SKM-1 (cell line): Measurements from ENCODE around the gene TRAPPC6A.

Experiments used
- DNase-seq: peaks from one replicate; lab custom pipeline; 2025; ENCODE audit not compliant: unreplicated experiment; lab: John Stamatoyannopoulos, UW

TRAPPC6A gene

GRCh38 chr19:45150180-45150579 is 27.9 kb downstream of the TRAPPC6A start:
- no peak for DNase-seq

DNA sequence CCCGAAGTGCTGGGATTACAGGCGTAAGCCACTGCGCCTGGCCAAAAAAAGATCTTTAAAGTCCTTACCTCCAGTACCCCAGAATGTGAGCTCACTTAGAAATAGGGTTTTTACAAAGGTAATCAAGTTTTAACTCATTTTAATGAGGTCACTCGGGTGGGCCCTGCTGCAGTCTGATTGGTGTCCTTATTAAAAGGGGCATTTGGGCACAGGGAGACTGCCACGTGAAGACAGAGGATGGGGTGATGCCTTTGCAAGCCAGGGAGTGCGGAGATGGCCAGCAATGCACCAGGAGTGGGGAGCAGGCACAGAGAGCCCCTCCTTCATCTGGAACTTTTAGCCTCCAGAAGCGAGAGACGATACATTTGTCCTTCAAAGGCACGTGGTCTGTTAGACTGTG is 28.9 kb downstream of the TRAPPC6A start:
- no peak for DNase-seq

GRCh38 chr19:45147835-45148676 is 30.0 kb downstream of the TRAPPC6A start:
- DNase-seq = no peak

GRCh38 chr19:45146741-45147205 is 31.3 kb downstream of the TRAPPC6A start:
- DNase-seq = no peak

DNA sequence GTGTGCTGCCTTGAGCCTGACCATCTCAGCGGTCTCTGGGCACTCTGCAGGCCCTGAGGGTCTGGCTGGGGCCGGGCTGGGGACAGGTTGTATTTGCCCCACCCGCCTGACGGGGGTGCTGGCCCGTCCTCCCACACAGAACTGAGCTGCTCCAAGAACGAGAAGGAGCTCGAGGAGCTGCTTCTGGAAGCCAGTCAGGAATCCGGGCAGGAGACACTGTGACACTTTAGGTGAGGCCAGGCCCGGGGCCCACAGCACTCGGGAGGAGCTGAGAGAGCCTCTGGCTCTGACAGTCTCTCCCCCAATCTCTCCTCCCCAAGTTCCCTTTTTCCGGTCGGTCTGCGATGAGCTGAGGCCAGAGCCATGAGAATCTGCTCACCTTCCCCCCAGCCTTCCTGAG is 31.8 kb downstream of the TRAPPC6A start:
- no peak for DNase-seq

DNA sequence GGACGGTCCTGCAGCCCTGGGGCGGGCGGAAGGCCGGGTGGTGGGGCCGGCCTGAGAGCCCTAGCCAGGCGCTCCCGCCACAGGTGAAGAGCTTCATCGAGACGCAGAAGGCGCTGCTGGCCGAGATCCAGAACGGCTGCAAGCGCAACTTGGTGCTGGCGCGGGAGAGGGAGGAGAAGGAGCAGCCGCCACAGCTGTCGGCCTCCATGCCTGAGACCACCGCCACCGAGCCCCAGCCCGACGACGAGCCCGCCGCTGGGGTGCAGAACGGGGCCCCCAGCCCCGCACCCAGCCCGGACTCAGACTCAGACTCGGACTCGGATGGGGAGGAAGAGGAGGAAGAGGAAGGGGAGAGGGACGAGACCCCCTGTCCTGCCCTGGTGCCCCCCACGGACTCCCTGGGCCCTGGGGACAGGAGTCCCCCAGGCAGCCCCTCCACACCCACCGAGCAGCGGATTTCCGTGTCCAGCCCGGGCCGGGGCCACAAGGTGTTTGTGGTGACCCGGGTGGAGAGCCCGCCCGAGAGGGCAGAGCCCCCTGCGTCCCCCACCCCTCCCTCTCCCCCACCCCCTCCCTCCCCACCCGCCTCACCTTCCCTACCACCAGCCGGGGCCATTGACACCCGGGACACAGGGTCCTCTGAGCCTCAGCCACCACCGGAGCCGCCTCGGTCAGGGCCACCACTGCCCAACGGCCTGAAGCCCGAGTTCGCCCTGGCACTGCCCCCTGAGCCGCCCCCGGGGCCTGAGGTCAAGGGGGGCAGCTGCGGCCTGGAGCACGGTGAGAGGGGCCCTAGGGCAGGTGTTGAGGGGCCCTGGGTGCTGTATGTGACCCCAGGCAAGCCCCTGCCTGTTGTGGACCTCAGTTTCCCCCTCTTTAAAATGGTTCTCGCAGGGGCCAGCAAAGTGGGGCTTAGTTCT is 32.5 kb downstream of the TRAPPC6A start:
- DNase-seq = no peak

- DNase-seq = no peak
Measured at GRCh38 chr19:45144431-45145269, 33.4 kb downstream of the TRAPPC6A start.

- DNase-seq = no peak
Measured at GRCh38 chr19:45142726-45143110, 35.3 kb downstream of the TRAPPC6A start.

GRCh38 chr19:45142016-45142725 is 35.9 kb downstream of the TRAPPC6A start:
- no peak for DNase-seq

DNA sequence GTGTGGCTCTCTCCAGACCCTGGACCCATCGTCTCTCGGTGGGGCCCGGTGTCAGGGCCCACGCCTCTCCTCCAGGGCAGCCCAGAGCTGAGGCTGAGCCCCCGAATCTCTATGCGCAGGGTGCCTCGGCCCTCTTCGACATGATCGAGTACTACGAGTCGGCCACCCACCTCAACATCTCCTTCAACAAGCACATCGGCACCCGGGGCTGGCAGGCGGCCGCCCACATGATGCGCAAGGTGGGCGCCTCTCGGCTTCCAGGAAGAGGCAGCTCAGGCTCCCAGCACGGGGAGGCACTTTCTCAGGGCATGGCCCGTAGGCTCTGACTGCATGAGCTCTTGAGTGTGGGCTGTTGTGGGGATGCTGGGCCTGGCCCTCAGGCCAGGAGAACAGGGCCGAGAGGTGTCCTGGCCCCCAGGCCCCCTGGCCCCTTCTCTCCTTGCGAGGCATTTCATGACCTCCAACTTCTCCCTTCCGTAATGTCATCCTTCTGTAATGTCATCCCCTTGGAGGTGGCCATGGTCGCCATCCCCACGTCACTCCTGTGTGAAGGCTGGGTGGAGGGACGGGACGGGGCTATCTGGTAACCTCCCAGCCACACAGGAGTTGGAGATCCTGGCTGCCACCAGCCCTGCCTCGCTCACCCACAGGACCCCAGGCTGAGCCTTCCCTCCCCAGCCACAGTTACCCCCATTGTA is 36.7 kb downstream of the TRAPPC6A start:
- DNase-seq = no peak

DNA sequence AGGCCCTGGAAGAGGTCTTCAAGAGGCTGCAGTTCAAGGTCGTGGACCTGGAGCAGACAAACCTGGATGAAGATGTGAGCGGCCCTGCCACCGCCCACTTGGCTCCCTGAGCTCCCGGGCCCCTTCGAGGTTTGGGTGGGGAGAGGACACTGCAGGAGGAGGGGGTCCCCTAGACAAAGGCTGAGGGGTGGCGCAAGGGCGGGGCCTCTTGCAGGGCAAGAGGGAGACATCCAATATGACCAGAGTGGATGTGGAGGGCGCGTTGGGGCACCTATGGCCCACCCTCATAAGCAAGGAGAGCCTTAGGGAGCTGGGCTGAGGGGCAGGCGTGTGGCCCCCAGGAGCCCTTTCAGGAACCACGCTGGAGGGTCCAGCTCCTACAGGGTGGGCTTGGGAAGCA is 37.5 kb downstream of the TRAPPC6A start:
- no peak for DNase-seq

DNA sequence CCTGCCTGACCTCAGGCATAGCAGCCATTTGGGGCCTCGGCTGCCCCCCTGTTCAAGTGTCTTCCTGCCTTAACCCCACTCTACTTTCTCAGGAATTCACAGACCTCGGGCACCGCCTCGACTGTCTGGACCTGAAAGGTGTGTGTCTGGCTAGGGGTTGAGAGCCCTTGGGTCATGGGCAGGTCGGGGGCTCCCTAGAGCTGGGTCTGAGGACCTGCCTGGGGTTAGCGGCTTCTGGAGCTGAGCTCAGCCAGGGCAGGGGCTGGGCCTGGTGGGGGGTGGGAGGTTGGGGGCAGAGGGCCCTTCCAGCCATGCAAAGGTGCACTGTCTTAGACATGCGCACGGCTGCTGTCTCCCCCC is 37.9 kb downstream of the TRAPPC6A start:
- DNase-seq = no peak

DNA sequence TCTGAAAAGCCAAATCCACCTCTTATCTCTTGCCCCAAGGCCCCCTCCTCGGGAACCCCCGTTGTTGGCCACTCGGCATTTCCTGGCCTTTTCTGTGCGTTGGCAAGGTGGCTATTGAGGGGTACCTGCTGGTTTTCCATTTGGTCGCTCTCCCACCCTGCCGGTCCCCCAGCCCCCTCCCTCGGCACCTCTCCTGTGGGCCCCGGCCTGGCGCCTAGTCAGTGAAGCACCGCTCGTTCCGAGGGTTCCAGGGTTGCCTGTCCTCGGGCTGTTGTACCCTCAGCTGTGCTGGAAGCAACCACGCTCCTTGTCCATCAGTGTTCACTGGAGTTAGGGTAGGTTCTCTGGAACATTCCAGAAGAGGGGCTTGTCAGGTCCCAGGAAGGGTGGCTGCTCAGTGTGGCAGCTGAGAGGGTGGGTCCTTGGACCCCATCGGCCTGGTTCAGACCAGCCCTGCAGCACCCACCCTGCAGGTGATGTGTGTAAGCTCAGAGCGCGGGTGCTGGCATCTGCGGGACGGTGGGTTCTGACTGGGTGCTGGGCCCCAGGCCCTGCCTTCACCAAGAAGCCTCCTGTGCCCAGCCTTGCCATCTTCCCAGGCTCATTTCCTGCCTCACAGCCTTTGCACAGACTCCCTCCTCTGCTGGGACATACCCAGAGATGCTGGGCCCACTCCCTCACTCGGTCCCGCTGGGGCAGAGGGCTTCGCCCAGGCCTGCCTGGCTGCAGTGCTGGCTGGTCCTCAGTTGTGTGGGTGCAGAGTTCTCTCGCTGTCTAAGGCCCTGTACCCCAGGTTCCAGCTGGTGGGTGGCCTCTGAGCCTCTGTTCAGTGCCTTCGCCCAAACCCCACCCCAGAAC is 38.5 kb downstream of the TRAPPC6A start:
- no peak for DNase-seq

DNA sequence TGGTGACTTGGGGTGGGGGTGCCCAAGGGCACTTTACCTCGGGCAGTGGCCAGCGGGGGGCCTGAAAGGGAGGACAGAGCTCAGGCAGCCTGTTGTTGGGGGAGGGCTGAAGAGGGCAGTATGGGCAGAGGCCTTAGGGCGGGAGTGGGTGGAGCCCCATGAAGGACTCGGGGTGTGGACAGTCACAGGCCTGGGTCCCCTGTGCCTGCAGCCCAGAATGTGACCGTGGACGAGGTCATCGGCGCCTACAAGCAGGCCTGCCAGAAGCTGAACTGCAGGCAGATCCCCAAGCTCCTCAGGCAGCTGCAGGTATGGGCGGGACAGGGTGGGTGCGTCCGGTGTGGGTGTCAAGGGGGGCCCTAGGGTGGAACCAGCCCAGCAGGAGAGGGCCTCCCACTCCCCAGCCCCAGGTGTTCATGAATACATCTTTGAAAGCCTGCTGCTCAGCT is 39.7 kb downstream of the TRAPPC6A start:
- DNase-seq = no peak

GRCh38 chr19:45137179-45137761 is 40.8 kb downstream of the TRAPPC6A start:
- no peak for DNase-seq

GRCh38 chr19:45136507-45137178 is 41.4 kb downstream of the TRAPPC6A start:
- DNase-seq = no peak

- DNase-seq = no peak
Measured at GRCh38 chr19:45135176-45135885, 42.7 kb downstream of the TRAPPC6A start.
